ENCODE results near the gene EXO1. TPM values are rescaled to one million over a fixed set of nuclear protein-coding genes. Genes with fewer than 3 reads are reported as not detected.

Gene EXO1
- total RNA-seq, 2 donors from 2014 or later, result 21.7 to 30.9 TPM

GRCh38 chr1:241883159-241883558 is 35.2 kb downstream of the EXO1 start:
- H3K27ac ChIP-seq (ENCODE audit: low read depth, low read length), result no peak overlapping the region
- no peak overlapping the region for H3K4me3 ChIP-seq (ENCODE audit: low read length)
- Mint-ChIP-seq H3K27me3 (ENCODE audit: insufficient read depth) (no peaks in the 10 kb centered on the region), H3K4me1 (no peaks in the 10 kb centered on the region), H3K27ac (no peak overlapping the region), H3K9me3 (no peaks in the 10 kb centered on the region), H3K36me3 (ENCODE audit: low read depth) (peaks cover 37% of the 10 kb centered on the region), H3K4me3 (no peak overlapping the region)
- no peaks in the 10 kb centered on the region for H3K27me3 ChIP-seq (ENCODE audit: control insufficient read depth, insufficient read depth, low read length, poor library complexity, severe bottlenecking)
- no peaks in the 10 kb centered on the region for H3K4me1 ChIP-seq (ENCODE audit: control insufficient read depth, insufficient read depth, low read length)
- no peak for DNase-seq
- TF ChIP-seq CTCF (conservative IDR thresholded peaks at IDR 0.05), result no peak
- peaks cover 45% of the 10 kb centered on the region for H3K36me3 ChIP-seq (ENCODE audit: control insufficient read depth, insufficient read depth, low read length)
- H3K9ac ChIP-seq (ENCODE audit: extremely low read depth, low read length, poor library complexity, severe bottlenecking), result no peak overlapping the region
- 100% methylated on average over 1 of the region's 1 CpG; no CpG with 5 or more reads in 1 of the 2 experiments for WGBS, 2 experiments (ENCODE audit: insufficient coverage in 1 of 2, insufficient read length in 1 of 2)
- no peaks in the 10 kb centered on the region for H3K9me3 ChIP-seq (ENCODE audit: control insufficient read depth, low read length)

- Histone ChIP-seq H3K27ac (ENCODE audit: low read depth, low read length) (no peak overlapping the region), H3K4me1 (ENCODE audit: control insufficient read depth, insufficient read depth, low read length) (no peaks in the 10 kb centered on the region), H3K36me3 (ENCODE audit: control insufficient read depth, insufficient read depth, low read length) (peaks cover 25% of the 10 kb centered on the region), H3K9me3 (ENCODE audit: control insufficient read depth, low read length) (no peaks in the 10 kb centered on the region), H3K9ac (ENCODE audit: extremely low read depth, low read length, poor library complexity, severe bottlenecking) (no peak overlapping the region), H3K4me3 (ENCODE audit: low read length) (no peak overlapping the region), H3K27me3 (ENCODE audit: control insufficient read depth, insufficient read depth, low read length, poor library complexity, severe bottlenecking) (no peaks in the 10 kb centered on the region)
- Mint-ChIP-seq H3K27ac (no peak overlapping the region), H3K4me1 (no peaks in the 10 kb centered on the region), H3K4me3 (no peak overlapping the region), H3K9me3 (no peaks in the 10 kb centered on the region), H3K27me3 (ENCODE audit: insufficient read depth) (no peaks in the 10 kb centered on the region), H3K36me3 (ENCODE audit: low read depth) (peaks cover 19% of the 10 kb centered on the region)
- no peak for DNase-seq
- no peak for TF ChIP-seq CTCF (conservative IDR thresholded peaks at IDR 0.05)
- WGBS, 2 experiments (ENCODE audit: insufficient coverage in 1 of 2, insufficient read length in 1 of 2), result 87 to 96% methylated on average over 4 of the region's 4 CpGs
Measured at GRCh38 chr1:241888232-241888631, 40.2 kb downstream of the EXO1 start.

- Histone ChIP-seq H3K27ac (ENCODE audit: low read depth, low read length) (no peak overlapping the region), H3K27me3 (ENCODE audit: control insufficient read depth, insufficient read depth, low read length, poor library complexity, severe bottlenecking) (no peaks in the 10 kb centered on the region), H3K9ac (ENCODE audit: extremely low read depth, low read length, poor library complexity, severe bottlenecking) (no peak overlapping the region), H3K4me3 (ENCODE audit: low read length) (no peak overlapping the region), H3K9me3 (ENCODE audit: control insufficient read depth, low read length) (no peaks in the 10 kb centered on the region), H3K4me1 (ENCODE audit: control insufficient read depth, insufficient read depth, low read length) (no peaks in the 10 kb centered on the region), H3K36me3 (ENCODE audit: control insufficient read depth, insufficient read depth, low read length) (peaks cover 12% of the 10 kb centered on the region)
- no peak for TF ChIP-seq CTCF (conservative IDR thresholded peaks at IDR 0.05)
- DNase-seq, result no peak
- Mint-ChIP-seq H3K27ac (no peak overlapping the region), H3K9me3 (no peaks in the 10 kb centered on the region), H3K4me3 (no peak overlapping the region), H3K36me3 (ENCODE audit: low read depth) (peaks cover 10% of the 10 kb centered on the region), H3K27me3 (ENCODE audit: insufficient read depth) (no peaks in the 10 kb centered on the region), H3K4me1 (no peaks in the 10 kb centered on the region)
- 88 to 97% methylated on average over 2 to 3 of the region's 3 CpGs for WGBS, 2 experiments (ENCODE audit: insufficient coverage in 1 of 2, insufficient read length in 1 of 2)
Measured at GRCh38 chr1:241891296-241891695, 43.3 kb downstream of the EXO1 start.

Measured in endodermal cell (in vitro differentiated cells).